OCI-LY1 (cell line): Measurements from ENCODE around the gene SHOX.

ENCODE experiments used
- H2AFZ ChIP-seq: fragments of 200-600 bp; sonication (generic), shearing (Covaris generic); 2 replicates; pipeline ENCODE4 v1.6.0; 2014; ENCODE audit warnings: antibody characterized with exemption, mild to moderate bottlenecking, low read length
- H3F3A ChIP-seq: fragments of 200-600 bp; sonication (generic), shearing (Covaris generic); 2 replicates; pipeline ENCODE4 v1.6.0; 2014; ENCODE audit warnings: mild to moderate bottlenecking, antibody characterized with exemption, low read length, moderate library complexity; ENCODE audit not compliant: insufficient read depth
- H3K27ac ChIP-seq: fragments of 200-600 bp; sonication (generic); 2 replicates; pipeline ENCODE4 v1.5.1; 2014; ENCODE audit warnings: low read length, mixed run types, mild to moderate bottlenecking, low read depth; ENCODE audit not compliant: poor library complexity, severe bottlenecking
- H3K27me3 ChIP-seq: fragments of 200-600 bp; sonication (generic); 2 replicates; pipeline ENCODE4 v1.6.0; 2014; ENCODE audit warnings: antibody characterized with exemption, mild to moderate bottlenecking, low read length, moderate library complexity; ENCODE audit not compliant: insufficient read depth
- H3K36me3 ChIP-seq: fragments of 200-600 bp; sonication (generic); 2 replicates; pipeline ENCODE4 v1.6.1; 2014; ENCODE audit warnings: mild to moderate bottlenecking, antibody characterized with exemption, low read length, moderate library complexity, mixed read lengths; ENCODE audit not compliant: insufficient read depth
- H3K4me1 ChIP-seq: fragments of 200-600 bp; sonication (generic); 2 replicates; pipeline ENCODE4 v1.5.1; 2014; ENCODE audit warnings: mild to moderate bottlenecking, low read length, moderate library complexity; ENCODE audit not compliant: insufficient read depth, severe bottlenecking
- H3K4me2 ChIP-seq: fragments of 200-600 bp; sonication (generic), shearing (Covaris generic); 2 replicates; pipeline ENCODE4 v1.6.1; 2014; ENCODE audit warnings: low read length
- H3K4me3 ChIP-seq: fragments of 200-600 bp; sonication (generic); 2 replicates; pipeline ENCODE4 v1.5.1; 2014; ENCODE audit warnings: low read length, low read depth, mild to moderate bottlenecking, mixed read lengths; ENCODE audit not compliant: poor library complexity, severe bottlenecking
- H3K79me2 ChIP-seq: fragments of 200-600 bp; shearing (Covaris generic); 2 replicates; pipeline ENCODE4 v1.6.1; 2016; ENCODE audit warnings: mixed run types, low read length, mixed read lengths; ENCODE audit not compliant: insufficient read depth
- H3K9ac ChIP-seq: fragments of 200-600 bp; sonication (generic), shearing (Covaris generic); 2 replicates; pipeline ENCODE4 v1.6.1; 2014; ENCODE audit warnings: mild to moderate bottlenecking, low read length, mixed read lengths
- H3K9me2 ChIP-seq: fragments of 200-600 bp; sonication (generic), shearing (Covaris generic); 2 replicates; pipeline ENCODE4 v1.6.1; 2014; ENCODE audit warnings: low read depth, mild to moderate bottlenecking, low read length, mixed read lengths
- H3K9me3 ChIP-seq: fragments of 200-600 bp; shearing (Covaris generic); 2 replicates; pipeline ENCODE4 v1.6.1; 2014; ENCODE audit warnings: low read length, mixed read lengths
- H4K20me1 ChIP-seq: fragments of 200-600 bp; sonication (generic), shearing (Covaris generic); 2 replicates; pipeline ENCODE4 v1.6.0; 2016; ENCODE audit warnings: mild to moderate bottlenecking, low read length; ENCODE audit not compliant: insufficient read depth
- CTCF ChIP-seq: fragments of 200-600 bp; sonication (generic), shearing (Covaris generic); IDR thresholded peaks from 2 replicates; pipeline ENCODE4 v1.5.1; 2017; ENCODE audit warnings: mild to moderate bottlenecking, antibody characterized with exemption, low read length, moderate library complexity, mixed read lengths
- EZH2 ChIP-seq: fragments of 200-600 bp; sonication (generic), shearing (Covaris generic); IDR thresholded peaks from 2 replicates; pipeline ENCODE4 v1.8.0; 2017; ENCODE audit warnings: borderline replicate concordance, mixed run types, mild to moderate bottlenecking, antibody characterized with exemption, low read length, moderate library complexity, mixed read lengths

Gene SHOX

GRCh38 chrX:627995-628394 is 2.6 kb upstream of the SHOX start:
- Histone ChIP-seq H4K20me1 (no peaks in the 10 kb centered on the region), H3K27me3 (no peaks in the 10 kb centered on the region), H3K27ac (no peak overlapping the region), H3K9me3 (no peaks in the 10 kb centered on the region), H3K79me2 (no peaks in the 10 kb centered on the region), H3F3A (no peaks in the 10 kb centered on the region), H3K4me3 (no peak overlapping the region), H2AFZ (no peak overlapping the region), H3K9ac (no peak overlapping the region), H3K9me2 (no peaks in the 10 kb centered on the region), H3K36me3 (no peaks in the 10 kb centered on the region), H3K4me2 (no peak overlapping the region), H3K4me1 (no peaks in the 10 kb centered on the region)
- TF ChIP-seq EZH2, result no peak
- no peak for TF ChIP-seq CTCF

GRCh38 chrX:629230-630006 is 1.2 kb upstream of the SHOX start:
- H3K27ac ChIP-seq, result no peak overlapping the region
- no peak overlapping the region for H3K4me3 ChIP-seq
- no peaks in the 10 kb centered on the region for H3K9me2 ChIP-seq
- no peaks in the 10 kb centered on the region for H4K20me1 ChIP-seq
- no peaks in the 10 kb centered on the region for H3K27me3 ChIP-seq
- no peaks in the 10 kb centered on the region for H3K79me2 ChIP-seq
- TF ChIP-seq EZH2, result no peak
- no peak for TF ChIP-seq CTCF
- no peaks in the 10 kb centered on the region for H3K9me3 ChIP-seq
- no peak overlapping the region for H3K9ac ChIP-seq
- H2AFZ ChIP-seq, result no peak overlapping the region
- H3K36me3 ChIP-seq, result no peaks in the 10 kb centered on the region
- H3K4me2 ChIP-seq, result no peak overlapping the region
- H3F3A ChIP-seq, result no peaks in the 10 kb centered on the region
- no peaks in the 10 kb centered on the region for H3K4me1 ChIP-seq

GRCh38 chrX:630007-630611 is 482 bp upstream of the SHOX start:
- H3K27ac ChIP-seq, result no peak overlapping the region
- H3K4me3 ChIP-seq, result no peak overlapping the region
- H3K27me3 ChIP-seq, result no peaks in the 10 kb centered on the region
- no peak overlapping the region for H2AFZ ChIP-seq
- no peaks in the 10 kb centered on the region for H4K20me1 ChIP-seq
- no peaks in the 10 kb centered on the region for H3K9me2 ChIP-seq
- no peak overlapping the region for H3K4me2 ChIP-seq
- H3K79me2 ChIP-seq, result no peaks in the 10 kb centered on the region
- no peaks in the 10 kb centered on the region for H3K4me1 ChIP-seq
- no peak overlapping the region for H3K9ac ChIP-seq
- H3K36me3 ChIP-seq, result no peaks in the 10 kb centered on the region
- H3K9me3 ChIP-seq, result no peaks in the 10 kb centered on the region
- H3F3A ChIP-seq, result no peaks in the 10 kb centered on the region
- TF ChIP-seq CTCF (no peak), EZH2 (no peak)
